Keratinocyte (primary cell): Measurements from ENCODE around the gene LDLRAD4.

Experiments
- EZH2 ChIP-seq: IDR thresholded peaks from one replicate; pipeline ENCODE4 v1.6.1; 2012; ENCODE audit warnings: inconsistent platforms, mild to moderate bottlenecking, low read length, moderate library complexity
- TF ChIP-seq, protein P1 (sequence below), 3 experiments: IDR thresholded peaks in 1 of 3; conservative IDR thresholded peaks in 1 of 3; optimal IDR thresholded peaks in 1 of 3; 2 replicates in 2 of 3; 3 replicates in 1 of 3; pipeline versions ENCODE3 to v1.5.1; 2011; ENCODE audit warnings: low read length in 3 of 3, mild to moderate bottlenecking in 3 of 3, moderate library complexity in 2 of 3, control low read depth in 1 of 3, inconsistent platforms in 1 of 3; ENCODE audit not compliant: insufficient read depth in 2 of 3; ENCODE audit errors: extremely low read depth in 1 of 3

DNA sequence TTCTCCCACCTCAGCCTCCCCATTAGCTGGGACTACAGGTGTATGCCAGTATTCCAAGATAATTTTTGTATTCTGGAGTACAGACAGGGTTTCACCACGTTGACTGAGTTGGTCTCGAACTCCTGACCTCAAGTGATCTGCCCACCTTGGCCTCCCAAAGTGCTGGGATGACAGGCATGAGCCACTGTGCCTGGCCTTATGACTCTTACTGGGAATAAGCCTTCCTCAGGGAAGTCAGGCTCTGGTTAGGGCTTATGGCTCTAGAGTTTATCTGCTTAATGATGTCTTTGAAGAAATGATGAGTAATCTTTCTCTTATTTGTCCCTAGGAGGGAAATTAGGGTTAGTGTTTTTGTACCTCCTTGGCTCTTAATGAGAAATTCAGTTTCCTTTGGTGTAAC lies 320.1 kb downstream of the LDLRAD4 start:
- TF ChIP-seq, protein P1, sequence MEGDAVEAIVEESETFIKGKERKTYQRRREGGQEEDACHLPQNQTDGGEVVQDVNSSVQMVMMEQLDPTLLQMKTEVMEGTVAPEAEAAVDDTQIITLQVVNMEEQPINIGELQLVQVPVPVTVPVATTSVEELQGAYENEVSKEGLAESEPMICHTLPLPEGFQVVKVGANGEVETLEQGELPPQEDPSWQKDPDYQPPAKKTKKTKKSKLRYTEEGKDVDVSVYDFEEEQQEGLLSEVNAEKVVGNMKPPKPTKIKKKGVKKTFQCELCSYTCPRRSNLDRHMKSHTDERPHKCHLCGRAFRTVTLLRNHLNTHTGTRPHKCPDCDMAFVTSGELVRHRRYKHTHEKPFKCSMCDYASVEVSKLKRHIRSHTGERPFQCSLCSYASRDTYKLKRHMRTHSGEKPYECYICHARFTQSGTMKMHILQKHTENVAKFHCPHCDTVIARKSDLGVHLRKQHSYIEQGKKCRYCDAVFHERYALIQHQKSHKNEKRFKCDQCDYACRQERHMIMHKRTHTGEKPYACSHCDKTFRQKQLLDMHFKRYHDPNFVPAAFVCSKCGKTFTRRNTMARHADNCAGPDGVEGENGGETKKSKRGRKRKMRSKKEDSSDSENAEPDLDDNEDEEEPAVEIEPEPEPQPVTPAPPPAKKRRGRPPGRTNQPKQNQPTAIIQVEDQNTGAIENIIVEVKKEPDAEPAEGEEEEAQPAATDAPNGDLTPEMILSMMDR (optimal IDR thresholded peaks at IDR 0.05 in 1 of 3, IDR thresholded peaks at IDR 0.05 in 1 of 3, conservative IDR thresholded peaks at IDR 0.05 in 1 of 3; ENCODE audit: extremely low read depth in 1 of 3, insufficient read depth in 2 of 3, low read length in 3 of 3) = no peak
- TF ChIP-seq EZH2 = no peak
